Colon (tissue), 2 donors: ENCODE data around the gene ATP7B.
"Not testable (repeated sequence)": the region's sequence is repeated elsewhere in the genome, so short reads cannot be mapped to it uniquely, and the experiment has no call there.

Source experiments
- FAIRE-seq: peaks from 2 replicates; lab custom pipeline; 2012; peaks lifted over from hg19 to GRCh38; lab: Jason Lieb, UNC
- donor health status: control.
- donor health status: control.

Gene ATP7B

GRCh38 chr13:52005841-52006522, 5.3 kb downstream of the ATP7B start:
- no peak for FAIRE-seq

GRCh38 chr13:52004511-52005170, 6.6 kb downstream of the ATP7B start:
- FAIRE-seq: no peak

GRCh38 chr13:52003541-52003940, 7.7 kb downstream of the ATP7B start:
- no peak for FAIRE-seq

GRCh38 chr13:52002361-52002760, 8.9 kb downstream of the ATP7B start:
- FAIRE-seq: no peak

- FAIRE-seq: no peak
Measured at GRCh38 chr13:52001120-52001731, 10.0 kb downstream of the ATP7B start.

DNA sequence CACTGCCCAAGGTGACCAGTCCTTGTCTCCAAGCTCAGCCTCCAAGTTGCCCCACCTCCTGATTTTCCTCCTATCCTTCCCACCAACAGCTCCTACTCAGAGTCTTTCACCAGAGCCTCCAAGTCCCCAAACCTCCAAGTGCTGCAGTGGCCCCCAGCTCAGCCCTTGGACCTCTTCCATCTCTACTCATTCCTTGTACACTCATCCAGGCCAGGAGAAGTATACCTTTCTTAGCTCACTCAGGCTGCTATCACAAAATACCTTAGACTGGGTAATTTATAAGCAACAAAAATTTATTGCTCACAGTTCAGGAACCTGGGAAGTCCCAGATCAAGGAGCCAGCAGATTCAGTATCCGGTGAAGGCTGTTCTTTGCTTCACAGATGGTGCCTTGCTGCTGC, 11.3 kb downstream of the ATP7B start:
- FAIRE-seq: no peak

DNA sequence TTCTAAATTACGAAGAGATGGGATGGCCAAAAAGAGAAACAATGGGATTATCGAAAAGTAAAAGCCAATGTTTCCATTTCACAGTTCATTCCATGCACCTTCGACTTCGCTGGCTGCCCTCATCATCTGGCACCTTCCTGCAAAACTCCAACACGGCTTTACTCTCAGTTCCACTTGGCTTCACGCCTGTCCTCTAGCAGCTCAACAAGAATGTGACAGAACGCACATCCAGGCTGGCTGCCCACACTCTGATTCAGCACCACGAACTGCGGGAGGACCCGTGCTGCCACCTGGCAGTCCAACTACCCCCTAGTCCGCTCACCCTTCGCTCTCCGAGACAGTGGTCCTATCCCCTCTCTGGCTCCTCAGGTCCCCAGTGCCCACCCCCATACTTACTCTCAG, 11.7 kb downstream of the ATP7B start:
- FAIRE-seq: no peak

DNA sequence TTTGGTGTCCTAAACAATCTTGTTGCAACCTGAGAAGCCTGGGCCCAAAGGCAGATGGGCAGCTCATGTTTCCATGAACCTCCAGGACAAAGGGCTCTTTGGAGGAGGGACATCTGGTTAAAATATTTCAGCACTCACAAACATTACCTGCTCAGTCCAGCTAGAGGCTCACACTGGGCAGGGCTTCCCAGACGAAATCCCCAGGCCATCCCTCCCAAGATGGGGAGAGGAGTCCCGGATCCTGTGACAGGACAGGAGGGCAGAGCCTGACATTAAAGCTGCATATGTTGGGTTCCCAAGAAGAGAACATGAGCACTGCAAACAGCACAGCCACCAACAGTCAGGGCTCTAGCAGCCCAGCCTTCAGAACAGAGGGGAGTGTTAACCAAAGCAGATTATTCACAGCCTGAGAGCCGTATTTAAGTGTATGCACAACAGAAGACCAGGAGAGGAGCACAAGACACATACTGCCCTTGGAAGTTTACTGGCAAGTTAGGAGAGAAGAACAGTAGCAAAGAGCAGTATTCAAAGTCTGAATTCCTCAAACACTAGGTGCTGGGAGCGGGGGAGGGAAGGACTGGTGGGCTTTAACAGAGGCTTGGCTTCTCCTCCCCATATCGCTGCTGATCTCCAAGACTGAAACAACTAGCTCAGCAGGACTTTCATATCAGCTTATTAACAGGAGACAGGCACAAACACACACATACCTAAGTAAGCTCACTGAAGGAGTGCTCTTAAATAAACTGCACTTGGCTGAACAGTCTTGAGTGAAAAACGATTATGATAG, 12.3 kb downstream of the ATP7B start:
- FAIRE-seq: no peak

- no peak for FAIRE-seq
Measured at GRCh38 chr13:51997641-51998330, 13.5 kb downstream of the ATP7B start.

GRCh38 chr13:51997186-51997585, 14.1 kb downstream of the ATP7B start:
- no peak for FAIRE-seq

DNA sequence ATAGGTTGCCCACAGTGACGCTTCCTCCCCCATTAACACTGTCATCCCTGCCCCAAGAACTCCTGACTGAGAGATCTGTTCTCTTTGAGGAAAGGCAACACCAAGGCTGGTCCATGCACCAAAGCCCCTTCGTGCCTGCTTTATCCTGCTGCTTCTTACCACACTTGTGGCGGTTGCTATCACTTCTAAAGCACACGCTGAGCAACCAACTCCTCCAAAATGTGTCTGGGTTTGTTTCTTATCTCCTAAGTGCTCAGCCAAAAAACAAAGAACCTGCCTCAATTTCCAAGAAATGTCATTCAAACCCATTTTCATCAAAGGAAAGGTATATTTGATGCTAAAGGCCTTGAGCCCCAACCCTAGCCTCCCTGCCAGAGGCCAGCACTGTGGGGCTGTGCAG, 14.6 kb downstream of the ATP7B start:
- FAIRE-seq: no peak

DNA sequence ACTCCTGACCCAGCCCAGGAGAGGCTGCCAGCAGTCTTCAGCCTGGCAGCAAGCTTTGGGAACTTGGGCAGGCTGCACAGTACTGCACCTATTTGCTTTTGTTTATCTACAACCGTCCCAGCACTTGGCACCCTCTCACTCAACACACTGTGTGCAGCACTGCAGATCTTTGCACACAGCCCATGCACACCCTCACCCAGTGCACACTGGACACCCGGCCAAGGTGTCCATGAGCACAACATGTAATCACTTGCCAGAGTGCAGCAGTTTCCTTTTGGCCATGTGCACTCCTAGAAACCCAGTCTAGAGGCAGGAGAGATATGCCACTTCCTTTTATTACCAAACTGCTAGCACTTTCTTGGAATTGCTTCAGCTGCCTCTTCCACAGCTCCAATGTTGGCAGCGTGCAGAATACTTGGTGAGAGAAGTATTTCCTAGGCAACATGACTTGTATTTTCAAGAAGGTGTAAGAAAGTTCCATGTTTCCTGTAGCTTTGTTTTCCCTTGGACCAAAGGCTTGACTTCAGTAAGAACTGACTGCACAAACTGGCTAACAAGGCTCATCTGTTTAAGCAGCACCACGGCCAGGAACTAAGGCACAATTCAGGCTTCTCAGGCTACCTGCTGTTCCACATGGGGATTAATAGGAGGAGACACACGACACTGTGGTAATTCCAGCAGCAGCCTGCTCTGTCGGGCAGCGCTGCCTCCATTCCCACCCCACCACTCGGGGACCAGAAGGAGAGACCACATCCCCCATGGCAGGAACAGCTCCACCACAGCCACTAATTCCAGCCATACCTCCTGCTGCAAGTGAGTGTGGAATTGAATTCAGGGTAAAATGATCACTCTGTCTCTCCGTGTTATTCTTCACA, 15.3 kb downstream of the ATP7B start:
- no peak for FAIRE-seq

- FAIRE-seq: no peak
Measured at GRCh38 chr13:51993713-51994112, 17.5 kb downstream of the ATP7B start.

DNA sequence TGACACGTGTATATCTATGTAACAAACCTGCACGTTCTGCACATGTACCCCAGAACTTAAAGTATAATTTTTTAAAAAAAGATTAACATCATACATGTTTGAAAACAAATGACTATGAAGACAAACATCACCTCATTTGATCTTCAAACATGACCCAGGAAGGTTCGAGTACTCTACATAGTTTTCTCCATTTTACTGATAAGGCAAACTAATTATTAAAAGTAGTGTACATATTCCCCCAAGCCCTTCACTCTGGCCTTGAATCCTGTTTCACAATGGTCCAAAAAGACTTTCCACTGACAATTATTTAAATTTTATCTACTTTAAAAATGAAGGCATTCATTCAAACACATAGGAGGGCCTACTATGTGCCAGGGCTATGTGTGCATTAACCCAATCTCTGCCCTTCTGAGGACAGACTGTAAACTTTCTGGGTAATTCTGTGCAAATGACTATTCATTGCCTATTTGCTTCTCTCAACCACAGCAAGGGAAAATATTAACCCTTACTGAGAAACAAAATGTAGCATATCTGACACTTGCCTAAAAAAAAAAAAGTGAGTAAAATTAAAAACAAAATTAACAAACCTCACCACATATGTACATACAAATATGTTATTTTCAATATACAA, 22.1 kb downstream of the ATP7B start:
- FAIRE-seq: no peak

DNA sequence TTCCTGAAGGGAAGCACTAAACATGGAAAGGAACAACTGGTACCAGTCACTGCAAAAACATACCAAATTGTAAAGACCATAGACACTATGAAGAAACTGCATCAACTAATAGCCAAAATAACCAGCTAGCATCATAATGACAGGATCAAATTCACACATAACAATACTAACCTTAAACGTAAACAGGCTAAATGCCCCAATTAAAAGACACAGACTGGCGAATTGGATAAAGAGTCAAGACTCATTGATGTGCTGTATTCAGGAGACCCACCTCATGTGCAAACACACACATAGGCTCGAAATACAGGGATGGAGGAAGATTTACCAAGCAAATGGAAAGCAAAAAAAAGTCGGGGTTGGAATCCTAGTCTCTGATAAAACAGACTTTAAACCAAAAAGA, 26.3 kb downstream of the ATP7B start:
- not testable (repeated sequence) for FAIRE-seq

- FAIRE-seq: not testable (repeated sequence)
Measured at GRCh38 chr13:51983292-51983691, 28.0 kb downstream of the ATP7B start.

DNA sequence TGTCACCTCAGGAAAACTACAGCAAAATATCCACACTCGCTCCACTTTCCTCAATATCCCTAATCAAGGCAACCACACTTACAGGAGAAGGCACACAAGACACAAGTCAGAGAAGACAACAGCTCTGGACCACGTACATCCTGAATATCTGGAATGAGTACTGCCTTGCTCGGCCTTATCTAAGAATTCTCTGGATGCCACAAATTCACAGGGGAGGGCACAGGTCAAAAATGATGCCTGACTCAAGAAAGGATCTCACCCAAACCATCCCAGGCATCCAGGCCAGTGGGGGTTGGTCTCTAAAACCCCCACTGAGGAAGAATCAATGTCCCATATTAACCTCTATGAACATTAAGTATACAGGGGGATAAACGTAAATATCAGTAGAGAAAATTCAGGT, 29.9 kb downstream of the ATP7B start:
- FAIRE-seq: no peak

DNA sequence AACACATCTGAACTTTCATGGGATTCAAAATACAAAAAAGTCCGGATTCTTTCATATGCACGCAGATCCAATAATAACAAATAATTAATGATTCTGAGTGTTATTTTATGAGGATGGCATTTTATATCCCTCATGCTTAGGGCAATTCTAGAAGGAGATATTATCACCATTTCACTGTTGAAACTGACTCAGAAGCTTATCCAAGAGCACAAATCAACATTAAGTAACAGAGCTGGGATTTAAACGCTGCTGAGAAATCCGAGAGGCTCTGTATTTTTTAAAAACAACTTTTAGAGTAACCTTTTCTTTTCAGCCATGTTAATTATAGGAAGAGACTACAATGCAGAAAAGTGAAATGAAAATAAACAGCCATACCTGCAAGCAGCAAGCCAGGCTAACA, 30.3 kb downstream of the ATP7B start:
- FAIRE-seq: no peak

- no peak for FAIRE-seq
Measured at GRCh38 chr13:51978796-51979556, 32.3 kb downstream of the ATP7B start.

GRCh38 chr13:51977625-51978024, 33.6 kb downstream of the ATP7B start:
- FAIRE-seq: no peak
